CD4-positive, alpha-beta T cell treated with Interleukin-6 at 100 ng/mL for 8 hours (primary cell): ENCODE results near the gene WASF3.

Experiments used
- DNase-seq: peaks from one replicate; pipeline ENCODE4 v3.0.0-alpha.2; 2020; ENCODE audit warnings: mixed read lengths, low spot score

The WASF3 gene

GRCh38 chr13:26557393-26558073 is at the start of gene WASF3:
Gene WASF3 (plus strand): TSS chr13:26557683. CDS start chr13:26642271, 84,588 bp downstream.
- DNase-seq = peak; percentile 2

DNA sequence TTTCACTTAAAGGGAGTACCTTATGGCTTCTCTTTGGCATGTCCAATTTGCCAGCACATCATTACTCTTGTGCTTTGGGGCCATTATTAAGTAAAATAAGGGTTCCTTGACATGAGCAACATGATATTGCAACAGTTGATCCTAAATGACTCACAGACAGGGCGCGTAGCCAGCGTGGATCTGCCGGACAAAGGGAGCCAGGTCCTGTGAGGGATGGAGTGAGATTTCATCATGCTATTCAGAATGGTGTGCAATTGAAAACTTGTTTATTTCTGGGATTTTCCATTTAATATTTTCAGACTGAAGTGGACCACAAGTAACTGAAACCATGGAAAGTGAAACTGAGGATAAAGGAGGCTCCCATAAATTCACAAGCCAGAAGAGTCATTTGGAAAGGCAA is 48.6 kb upstream of the WASF3 start:
- DNase-seq = no peak

- no peak for DNase-seq
Observed at GRCh38 chr13:26509491-26509890, 48.0 kb upstream of the WASF3 start.

- DNase-seq = no peak
Observed at GRCh38 chr13:26513931-26514330, 43.6 kb upstream of the WASF3 start.

DNA sequence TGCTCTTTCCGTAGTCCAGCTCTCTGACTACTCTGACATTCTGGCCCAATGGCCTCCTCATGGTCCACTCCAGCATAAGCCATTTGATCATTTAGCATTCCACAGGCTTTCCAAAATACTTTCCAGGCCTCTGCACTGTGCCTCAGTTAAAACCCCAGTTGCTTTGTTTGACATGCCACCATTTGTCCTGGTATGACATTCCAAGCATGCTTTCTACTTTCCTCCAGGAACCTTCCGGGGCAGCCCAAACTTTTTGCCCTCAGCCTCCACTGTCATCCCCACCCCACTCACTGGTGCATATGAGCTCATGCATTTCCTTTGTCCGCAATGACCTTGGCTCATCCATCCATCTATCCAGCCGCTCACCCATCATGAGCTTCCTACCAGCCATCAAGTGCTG is 41.8 kb upstream of the WASF3 start:
- no peak for DNase-seq

GRCh38 chr13:26517936-26518335 is 39.5 kb upstream of the WASF3 start:
- DNase-seq = no peak

GRCh38 chr13:26518451-26518959 is 39.0 kb upstream of the WASF3 start:
- DNase-seq = no peak

DNA sequence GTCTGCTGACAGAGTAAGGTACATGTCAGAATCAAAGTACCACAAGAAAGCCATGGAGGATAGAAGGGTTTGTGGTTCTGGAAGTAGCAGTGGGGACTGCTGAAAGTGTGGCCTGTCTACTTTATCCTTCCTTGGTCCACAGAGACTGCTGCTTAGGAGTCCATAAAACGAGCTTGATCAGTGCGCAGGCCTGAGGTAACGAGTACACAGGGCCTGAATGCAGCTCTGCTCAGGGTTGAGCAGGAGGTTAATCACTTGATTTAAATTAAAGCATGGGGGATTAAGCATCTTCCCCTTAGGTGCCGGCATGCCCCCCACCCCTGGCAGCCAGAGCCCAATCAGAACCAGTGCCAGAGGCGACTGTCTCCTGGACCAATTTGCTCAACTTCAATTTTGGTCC is 34.9 kb upstream of the WASF3 start:
- DNase-seq = no peak

DNA sequence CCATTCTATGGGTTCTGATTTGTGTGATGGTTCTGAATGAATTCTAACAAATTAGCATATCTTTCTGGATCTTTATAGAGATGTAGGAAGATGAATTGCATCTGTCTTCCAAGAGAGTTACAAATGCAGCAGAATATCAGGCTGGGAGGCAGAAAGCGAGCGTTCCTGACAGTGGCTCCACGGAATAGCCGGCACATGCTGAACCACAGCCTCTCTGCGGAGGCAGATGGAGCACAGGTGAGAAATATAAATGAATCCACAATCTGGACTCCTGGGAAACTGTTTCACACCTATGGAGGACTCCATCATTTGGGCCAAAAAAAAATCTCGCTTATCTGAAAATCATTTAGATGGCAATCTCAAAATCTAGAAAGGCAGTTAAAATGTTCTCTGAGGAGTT is 34.5 kb upstream of the WASF3 start:
- no peak for DNase-seq

GRCh38 chr13:26525528-26525927 is 32.0 kb upstream of the WASF3 start:
- DNase-seq = no peak

DNA sequence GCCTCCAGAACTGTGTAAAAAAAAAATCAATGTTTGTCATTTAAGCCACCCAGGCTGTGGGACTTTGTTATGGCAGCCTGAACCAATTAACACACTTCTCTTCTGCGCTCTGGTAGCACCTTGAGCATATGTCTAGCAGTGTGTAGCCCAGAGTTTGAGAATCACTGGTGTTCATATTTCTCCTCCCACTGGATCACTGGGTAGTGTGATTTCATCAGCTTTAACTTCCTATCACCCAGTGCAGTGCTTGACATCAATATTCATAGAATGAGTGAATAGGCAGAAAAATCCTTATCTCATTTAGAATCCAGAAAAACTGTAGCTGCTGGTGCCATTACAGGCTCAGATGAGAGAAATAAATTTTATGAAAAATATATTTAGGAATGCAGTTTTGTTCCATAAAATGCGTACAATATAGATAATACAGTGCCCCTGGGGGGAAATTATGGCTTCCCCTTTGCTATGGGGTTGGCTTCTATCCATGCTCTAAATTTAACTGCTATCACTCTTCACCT is 30.7 kb upstream of the WASF3 start:
- no peak for DNase-seq

- no peak for DNase-seq
Observed at GRCh38 chr13:26528527-26528926, 29.0 kb upstream of the WASF3 start.

- no peak for DNase-seq
Observed at GRCh38 chr13:26529441-26529840, 28.0 kb upstream of the WASF3 start.

- DNase-seq = no peak
Observed at GRCh38 chr13:26531742-26532141, 25.7 kb upstream of the WASF3 start.

DNA sequence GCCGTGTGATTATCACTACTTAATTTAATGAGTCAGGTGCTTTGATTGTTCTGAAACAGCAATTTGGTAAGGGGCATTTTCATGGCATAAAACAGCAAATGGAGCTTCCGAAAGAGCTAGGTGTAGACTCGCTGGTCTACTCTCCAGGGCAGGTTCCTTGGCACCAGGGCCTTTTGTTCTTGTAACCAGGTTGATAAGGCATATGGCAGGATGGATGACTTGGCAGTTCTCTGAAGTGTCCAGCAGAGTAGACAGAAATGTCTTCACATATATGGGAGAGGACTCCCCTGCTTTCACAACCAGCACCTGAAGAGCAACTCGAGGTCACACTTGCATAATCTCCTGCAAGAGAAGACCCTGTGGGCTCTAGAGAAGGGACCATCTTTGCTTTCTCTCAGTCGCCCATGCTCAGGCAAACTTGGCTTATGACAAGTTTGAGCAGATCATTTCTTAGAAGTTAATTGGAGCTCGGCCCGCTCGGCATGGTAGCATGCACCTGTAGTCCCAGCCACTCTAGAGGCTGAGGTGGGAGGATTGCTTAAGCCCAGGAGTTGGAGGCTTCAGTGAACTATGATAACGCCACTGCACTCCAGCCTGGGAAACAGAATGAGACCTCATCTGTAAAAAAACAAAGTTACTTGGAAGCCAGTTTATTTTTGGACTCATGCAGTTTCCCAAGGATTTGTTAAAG is 23.3 kb upstream of the WASF3 start:
- no peak for DNase-seq

DNA sequence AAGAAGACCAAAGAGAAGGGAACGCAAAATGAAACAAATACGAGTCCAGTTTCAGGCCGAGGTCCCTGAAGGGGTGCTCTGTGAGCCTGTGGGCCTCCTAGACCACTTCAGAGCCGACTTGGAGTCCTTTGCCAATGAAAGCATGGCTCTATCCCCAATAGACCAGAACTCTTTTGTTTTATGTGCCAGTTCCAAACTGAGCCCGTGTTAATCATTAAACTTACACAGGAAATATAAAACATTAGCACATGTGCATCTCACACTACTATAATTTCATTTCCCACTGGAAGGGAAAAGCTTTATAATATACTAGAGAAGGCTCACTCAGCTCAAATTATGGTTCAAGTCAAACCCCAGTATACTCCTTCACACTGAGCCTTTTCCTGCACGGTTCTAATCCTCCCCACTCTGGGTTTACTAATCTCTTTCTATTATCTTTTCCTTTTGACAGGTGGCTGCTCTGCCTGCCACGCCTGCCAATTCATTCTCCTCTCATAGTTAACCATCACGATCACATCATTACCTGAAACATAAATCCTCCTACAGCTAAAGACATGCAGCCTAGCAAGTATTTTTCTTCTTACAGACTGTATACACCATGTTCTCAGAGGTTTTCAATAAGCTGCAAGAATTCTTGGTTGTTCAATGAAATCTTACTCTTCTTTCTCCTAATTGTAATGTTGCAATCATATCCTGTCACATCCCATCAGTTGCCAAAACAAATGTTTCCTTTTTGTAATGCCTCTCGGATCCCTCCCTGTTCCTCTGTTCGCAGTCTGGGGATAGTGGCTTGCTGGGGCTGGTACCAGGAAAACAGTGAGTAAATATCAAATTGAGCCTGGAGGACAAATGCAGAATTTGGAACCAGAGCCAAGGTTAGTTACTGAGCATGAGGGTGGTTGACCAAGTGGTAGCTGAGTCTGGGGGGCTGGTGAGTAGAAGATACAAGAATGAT is 18.8 kb upstream of the WASF3 start:
- no peak for DNase-seq

GRCh38 chr13:26539738-26540292 is 17.7 kb upstream of the WASF3 start:
- DNase-seq = no peak

DNA sequence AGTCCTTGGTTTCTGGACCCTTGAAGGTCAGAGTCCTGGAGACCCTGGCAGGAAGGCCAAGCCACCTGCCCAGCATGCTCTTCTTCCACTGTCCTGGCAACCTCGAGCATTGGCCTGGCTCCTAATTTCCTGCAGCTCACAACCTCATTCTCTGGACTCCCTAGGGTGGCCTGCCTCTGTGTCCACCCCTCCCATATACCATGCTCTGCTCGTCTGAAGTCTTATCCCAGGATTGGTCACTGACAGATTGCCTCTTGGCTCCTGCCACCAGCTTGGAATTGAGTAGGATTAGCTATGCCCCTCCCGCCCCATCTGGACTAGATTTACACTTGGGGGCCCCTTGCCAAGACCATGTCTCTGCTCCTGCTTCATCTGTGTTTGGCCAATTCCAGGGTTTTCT is 17.1 kb upstream of the WASF3 start:
- DNase-seq = no peak

DNA sequence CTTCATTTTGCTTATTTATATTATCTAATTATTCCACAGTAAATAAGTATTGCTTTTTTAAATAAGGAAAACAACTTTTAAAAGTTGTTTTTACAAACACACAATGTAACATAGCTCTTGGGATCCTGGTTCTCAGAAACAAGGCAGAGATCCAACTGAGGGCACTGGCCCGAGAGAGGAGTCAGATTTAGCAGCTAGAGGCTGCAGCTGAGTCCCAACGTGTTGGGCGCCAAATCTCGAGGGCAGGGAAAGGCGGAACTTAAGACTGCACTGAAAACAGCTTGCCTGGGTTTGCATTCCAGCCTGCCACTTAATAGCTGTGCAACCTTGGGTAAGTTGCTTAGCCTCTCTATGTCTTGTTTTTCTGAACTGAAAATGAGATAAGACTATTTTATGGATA is 16.4 kb upstream of the WASF3 start:
- DNase-seq = no peak

GRCh38 chr13:26541678-26542568 is 15.6 kb upstream of the WASF3 start:
- no peak for DNase-seq

DNA sequence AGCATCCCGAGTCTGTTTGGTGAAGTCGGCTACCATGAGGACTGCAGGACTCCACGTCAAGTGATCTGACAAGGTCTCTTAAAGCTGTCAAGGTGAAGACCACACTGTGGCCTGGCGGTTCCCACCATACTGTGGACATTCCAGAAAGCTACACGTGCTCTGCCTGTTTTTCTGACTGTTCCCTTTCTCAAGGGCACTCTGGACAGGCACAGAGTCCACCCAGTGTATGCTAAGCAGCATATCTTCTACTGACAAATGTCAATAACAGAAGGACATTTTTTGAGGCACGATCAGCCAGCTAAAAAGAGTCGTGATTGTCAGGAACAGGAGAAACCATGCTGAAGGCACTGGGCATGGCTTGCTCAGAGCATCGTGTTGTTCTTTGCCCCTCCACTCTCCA is 12.8 kb upstream of the WASF3 start:
- DNase-seq = no peak
